ENCODE results near the gene SLC9A2. TPM values are rescaled to one million over a fixed set of nuclear protein-coding genes. Genes with fewer than 3 reads are reported as not detected.
A peak's percentile ranks its signal among the peaks of the same experiment; 100 is the strongest.

The SLC9A2 gene
- total RNA-seq, 1 experiment from 2014 or later, result 7.1 TPM

DNA sequence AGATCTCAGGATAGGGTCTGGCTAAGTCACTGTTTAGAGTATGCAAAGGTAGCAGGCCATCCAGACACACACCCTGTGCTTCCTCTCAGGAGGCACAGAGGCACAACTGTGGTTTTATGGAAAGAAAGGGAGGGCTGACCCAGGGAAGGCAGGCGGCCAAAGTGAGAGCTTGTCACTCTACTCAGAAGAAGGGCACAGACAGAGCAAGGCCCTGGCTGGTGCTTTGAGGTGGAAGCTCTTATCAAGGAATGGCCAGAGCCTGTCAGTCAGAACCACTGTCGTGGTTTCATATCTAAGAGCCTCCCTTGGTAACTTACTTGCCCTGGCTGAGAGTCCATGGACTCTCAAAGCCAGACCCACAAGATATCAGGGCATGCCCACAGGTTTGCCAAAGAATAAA is 40.7 kb downstream of the SLC9A2 start:
- DNase-seq (peak; percentile 55), ATAC-seq (peak; percentile 33)
- Histone ChIP-seq H3K36me3 (ENCODE audit: low read depth, low read length) (no peaks in the 10 kb centered on the region), H3K27ac (ENCODE audit: low read length) (peak overlapping the region; percentile 94), H3K4me2 (ENCODE audit: low read length) (peak overlapping the region; percentile 65), H3K9me3 (ENCODE audit: low read length) (no peaks in the 10 kb centered on the region), H4K20me1 (ENCODE audit: low read length) (no peaks in the 10 kb centered on the region), H3K4me3 (ENCODE audit: low read length) (no peak overlapping the region), H3K9ac (ENCODE audit: low read length) (peak overlapping the region; percentile 61), H3K9me2 (replicated peaks; ENCODE audit: low read length) (no peaks in the 10 kb centered on the region), H3F3A (ENCODE audit: low read length, unreplicated experiment) (peaks cover 4% of the 10 kb centered on the region), H3K27me3 (ENCODE audit: low read length) (no peaks in the 10 kb centered on the region), H2AFZ (ENCODE audit: low read length) (0 out of 2 replicates have a peak overlapping the region, but pooled peaks have one; percentile 6), H3K79me2 (ENCODE audit: low read length) (no peaks in the 10 kb centered on the region), H3K4me1 (ENCODE audit: insufficient read depth, low read length) (peaks cover 55% of the 10 kb centered on the region)
- intact Hi-C loops (cut with micrococcal nuclease), result no loop called here
- CTCF ChIA-PET, result no interaction called here
- POLR2A ChIA-PET (ENCODE audit: unreplicated experiment), result no interaction called here
- no TSS peak for BruUV-seq (replicated peaks)
- TF ChIP-seq EZH2 (IDR thresholded peaks at IDR 0.05; ENCODE audit: low read length, unreplicated experiment), result no peak
- TF ChIP-seq, protein P1, sequence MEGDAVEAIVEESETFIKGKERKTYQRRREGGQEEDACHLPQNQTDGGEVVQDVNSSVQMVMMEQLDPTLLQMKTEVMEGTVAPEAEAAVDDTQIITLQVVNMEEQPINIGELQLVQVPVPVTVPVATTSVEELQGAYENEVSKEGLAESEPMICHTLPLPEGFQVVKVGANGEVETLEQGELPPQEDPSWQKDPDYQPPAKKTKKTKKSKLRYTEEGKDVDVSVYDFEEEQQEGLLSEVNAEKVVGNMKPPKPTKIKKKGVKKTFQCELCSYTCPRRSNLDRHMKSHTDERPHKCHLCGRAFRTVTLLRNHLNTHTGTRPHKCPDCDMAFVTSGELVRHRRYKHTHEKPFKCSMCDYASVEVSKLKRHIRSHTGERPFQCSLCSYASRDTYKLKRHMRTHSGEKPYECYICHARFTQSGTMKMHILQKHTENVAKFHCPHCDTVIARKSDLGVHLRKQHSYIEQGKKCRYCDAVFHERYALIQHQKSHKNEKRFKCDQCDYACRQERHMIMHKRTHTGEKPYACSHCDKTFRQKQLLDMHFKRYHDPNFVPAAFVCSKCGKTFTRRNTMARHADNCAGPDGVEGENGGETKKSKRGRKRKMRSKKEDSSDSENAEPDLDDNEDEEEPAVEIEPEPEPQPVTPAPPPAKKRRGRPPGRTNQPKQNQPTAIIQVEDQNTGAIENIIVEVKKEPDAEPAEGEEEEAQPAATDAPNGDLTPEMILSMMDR (conservative IDR thresholded peaks at IDR 0.05; ENCODE audit: low read depth, low read length), result no peak

DNA sequence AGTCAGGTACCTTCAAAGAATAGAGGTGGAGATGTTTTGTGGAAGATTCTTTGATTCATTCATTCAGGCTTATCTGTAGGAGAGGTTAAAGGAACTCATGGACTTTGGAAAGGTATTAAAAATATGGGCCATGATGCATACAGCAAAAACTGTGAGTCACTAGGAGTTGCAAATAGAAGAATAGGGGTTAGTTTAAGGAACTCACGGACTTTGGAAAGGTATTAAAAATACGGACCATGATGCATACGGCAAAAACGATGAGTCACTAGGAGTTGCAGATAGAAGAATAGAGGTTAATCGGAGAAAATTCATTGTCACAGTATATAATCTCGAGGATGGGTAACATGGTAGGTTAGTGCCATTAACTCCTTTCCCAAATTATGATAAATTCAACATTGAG is 41.2 kb downstream of the SLC9A2 start:
- Histone ChIP-seq H3K9ac (ENCODE audit: low read length) (peak overlapping the region; percentile 61), H2AFZ (ENCODE audit: low read length) (0 out of 2 replicates have a peak overlapping the region, but pooled peaks have one; percentile 6), H3K9me2 (replicated peaks; ENCODE audit: low read length) (no peaks in the 10 kb centered on the region), H3K27ac (ENCODE audit: low read length) (peak overlapping the region; percentile 94), H3K36me3 (ENCODE audit: low read depth, low read length) (no peaks in the 10 kb centered on the region), H4K20me1 (ENCODE audit: low read length) (no peaks in the 10 kb centered on the region), H3K9me3 (ENCODE audit: low read length) (no peaks in the 10 kb centered on the region), H3K4me2 (ENCODE audit: low read length) (peak overlapping the region; percentile 65), H3K4me3 (ENCODE audit: low read length) (no peak overlapping the region), H3F3A (ENCODE audit: low read length, unreplicated experiment) (peaks cover 4% of the 10 kb centered on the region), H3K27me3 (ENCODE audit: low read length) (no peaks in the 10 kb centered on the region), H3K79me2 (ENCODE audit: low read length) (no peaks in the 10 kb centered on the region), H3K4me1 (ENCODE audit: insufficient read depth, low read length) (peaks cover 57% of the 10 kb centered on the region)
- DNase-seq (peak; percentile 88), ATAC-seq (peak; percentile 71)
- intact Hi-C loops (cut with micrococcal nuclease), result no loop called here
- TF ChIP-seq, protein P1 (conservative IDR thresholded peaks at IDR 0.05; ENCODE audit: low read depth, low read length), result no peak
- TF ChIP-seq EZH2 (IDR thresholded peaks at IDR 0.05; ENCODE audit: low read length, unreplicated experiment), result no peak
- no peak for TF ChIP-seq EZH2phosphoT487 (IDR thresholded peaks at IDR 0.05; ENCODE audit: borderline replicate concordance, low read length)
- CTCF ChIA-PET, result no interaction called here
- POLR2A ChIA-PET (ENCODE audit: unreplicated experiment), result no interaction called here
- BruUV-seq (replicated peaks), result no TSS peak

DNA sequence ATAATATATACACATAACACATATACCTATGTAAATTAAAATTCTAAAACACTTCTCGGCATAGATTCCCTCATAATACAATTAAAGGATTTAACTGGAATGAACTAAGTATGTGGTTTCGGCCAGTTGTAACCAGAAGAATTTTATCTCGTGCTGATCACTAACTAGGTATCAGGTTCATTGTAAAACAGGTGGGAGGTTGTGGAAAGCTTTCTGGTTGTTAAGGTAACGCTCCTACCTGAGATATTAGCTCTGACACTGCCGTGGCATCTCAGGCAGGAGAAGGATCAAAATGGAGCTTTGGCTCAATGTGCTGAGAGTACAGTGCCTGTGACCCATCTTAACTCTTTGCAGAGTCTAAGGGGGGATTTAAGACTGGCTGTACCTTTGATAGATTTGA is 42.5 kb downstream of the SLC9A2 start:
- ATAC-seq, result no peak
- peak overlapping the region; percentile 94; the same call in 1 of the 2 replicates for H3K27ac ChIP-seq (ENCODE audit: low read length)
- H3K79me2 ChIP-seq (ENCODE audit: low read length), result no peaks in the 10 kb centered on the region
- H3F3A ChIP-seq (ENCODE audit: low read length, unreplicated experiment), result peaks cover 4% of the 10 kb centered on the region
- no peak overlapping the region for H2AFZ ChIP-seq (ENCODE audit: low read length)
- H4K20me1 ChIP-seq (ENCODE audit: low read length), result no peaks in the 10 kb centered on the region
- DNase-seq, result peak; percentile 34
- intact Hi-C loops (cut with micrococcal nuclease), result no loop called here
- BruUV-seq (replicated peaks), result no TSS peak
- H3K9ac ChIP-seq (ENCODE audit: low read length), result no peak overlapping the region
- H3K4me2 ChIP-seq (ENCODE audit: low read length), result no peak overlapping the region
- H3K4me1 ChIP-seq (ENCODE audit: insufficient read depth, low read length), result peaks cover 57% of the 10 kb centered on the region
- H3K9me3 ChIP-seq (ENCODE audit: low read length), result no peaks in the 10 kb centered on the region
- H3K4me3 ChIP-seq (ENCODE audit: low read length), result no peak overlapping the region
- ChIA-PET POLR2A (ENCODE audit: unreplicated experiment) (no interaction called here), CTCF (no interaction called here)
- no peaks in the 10 kb centered on the region for H3K9me2 ChIP-seq (replicated peaks; ENCODE audit: low read length)
- TF ChIP-seq, protein P1 (conservative IDR thresholded peaks at IDR 0.05; ENCODE audit: low read depth, low read length), result no peak
- TF ChIP-seq EZH2phosphoT487 (IDR thresholded peaks at IDR 0.05; ENCODE audit: borderline replicate concordance, low read length) (no peak), EZH2 (IDR thresholded peaks at IDR 0.05; ENCODE audit: low read length, unreplicated experiment) (no peak)
- no peaks in the 10 kb centered on the region for H3K36me3 ChIP-seq (ENCODE audit: low read depth, low read length)
- no peaks in the 10 kb centered on the region for H3K27me3 ChIP-seq (ENCODE audit: low read length)

Measured in PC-3 (cell line).